Left lung (tissue), 10 donors: ENCODE measurements around the gene PKMYT1. TPM values are rescaled to one million over a fixed set of nuclear protein-coding genes. Genes with fewer than 3 reads are reported as not detected.

Experiments used
- ATAC-seq: fragments of 200-7000 bp; cut with Tn5 transposase; one replicate; pipeline ENCODE4 v1.9.1; 2020; ENCODE audit warnings: moderate library complexity
- DNase-seq, 4 donors: peaks; one replicate each; pipeline ENCODE4 v3.0.0-alpha.2; 2013 to 2020
- H3K27ac ChIP-seq, 2 donors: fragments of 200-600 bp; sonication (generic) in 1 of 2; one replicate each; pipeline versions ENCODE4 v1.5.0 to v1.8.0; 2020 to 2021
- H3K27me3 ChIP-seq, 2 donors: fragments of 200-600 bp; sonication (generic) in 1 of 2; one replicate each; pipeline versions ENCODE4 v1.5.0 to v1.8.0; 2020 to 2021
- H3K36me3 ChIP-seq, 2 donors: fragments of 200-600 bp; sonication (generic) in 1 of 2; one replicate each; pipeline versions ENCODE4 v1.5.0 to v1.8.0; 2020 to 2021
- H3K4me1 ChIP-seq, 2 donors: fragments of 200-600 bp; one replicate each; pipeline ENCODE4 v1.8.0; 2021
- H3K4me3 ChIP-seq, 2 donors: fragments of 200-600 bp; sonication (generic) in 1 of 2; one replicate each; pipeline versions ENCODE4 v1.5.0 to v1.8.0; 2020 to 2021; ENCODE audit warnings: mild to moderate bottlenecking in 1 of 2
- H3K9me3 ChIP-seq, 2 donors: fragments of 200-600 bp; sonication (generic) in 1 of 2; one replicate each; pipeline versions ENCODE4 v1.5.0 to v1.8.0; 2020 to 2021
- intact Hi-C, 2 donors: fragments of 100-400 bp; cut with DNase I; formaldehyde crosslinking; loops; one replicate each; pipeline versions ENCODE4 v1.11.2 to v1.14.2; 2022
- polyA plus RNA-seq, 6 donors: library from polyadenylated mRNA; unstranded; fragments of 120-200 nt; gene quantifications; one replicate each; pipeline ENCODE4 v1.2.1, GENCODE V29; 2013; ENCODE audit not compliant: insufficient read length in 6 of 6
- total RNA-seq, 2 donors: library from RNA; stranded (reverse); fragmentation: NEBNext Ultra II Directional; extraction: Animal tissue kit (Norgen Biotek cat#: 25700); gene quantifications; one replicate each; pipeline ENCODE4 v1.2.1, GENCODE V29; 2021
- TF ChIP-seq, protein P1 (sequence below), 2 donors: fragments of 200-600 bp; sonication (generic) in 1 of 2; IDR thresholded peaks; one replicate each; pipeline versions ENCODE4 v1.5.0 to v1.8.0; 2021; ENCODE audit warnings: antibody characterized with exemption in 2 of 2
- donor health status: DM: no; HTN: yes; CAD: no.
- donor health status: DM: no; HTN: no; CAD: no.

The PKMYT1 gene
- total and polyA plus RNA-seq, 8 donors, result 13.9 to 21.8 (median 17.2) TPM

DNA sequence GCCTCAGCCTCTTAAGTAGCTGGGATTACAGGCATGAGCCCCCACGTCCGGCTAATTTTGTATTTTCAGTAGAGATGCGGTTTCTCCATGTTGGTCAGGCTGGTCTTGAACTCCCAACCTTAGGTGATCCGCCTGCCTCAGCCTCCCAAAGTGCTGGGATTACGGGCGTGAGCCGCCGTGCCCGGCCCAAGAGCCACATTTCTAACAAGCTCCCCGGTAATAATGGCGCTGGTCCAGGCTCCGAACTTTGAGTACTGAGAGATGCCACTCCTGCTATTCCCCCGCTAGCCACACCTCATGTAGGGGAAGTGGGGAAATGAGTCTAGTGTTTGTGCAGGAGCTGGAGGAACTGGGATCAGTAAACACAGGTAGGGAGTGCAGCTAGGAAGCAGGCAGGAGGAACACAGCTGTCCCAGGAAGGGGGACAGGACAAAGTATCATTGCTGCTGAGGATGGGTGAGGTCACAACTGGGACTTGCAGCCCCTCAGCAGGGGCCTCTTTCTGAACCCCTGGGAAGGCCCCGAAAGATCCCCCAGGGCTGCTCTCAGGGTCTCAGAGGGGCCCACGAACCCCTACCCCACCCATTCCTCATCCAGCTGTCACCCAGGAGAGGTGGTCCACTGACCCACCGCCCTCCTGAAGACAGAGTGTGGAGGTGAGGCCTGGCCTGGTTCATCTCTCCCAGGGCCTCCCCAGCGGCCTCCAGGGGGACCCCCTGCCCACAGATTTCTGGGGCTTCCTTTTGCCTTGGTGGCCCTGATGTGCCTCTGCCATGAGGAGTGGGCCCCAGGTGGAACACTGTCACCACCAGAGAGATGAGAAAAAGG lies 19.8 kb downstream of the PKMYT1 start:
- Histone ChIP-seq H3K4me3 (no peak overlapping the region), H3K27ac (no peak overlapping the region), H3K9me3 (no peaks in the 10 kb centered on the region), H3K36me3 (no peaks in the 10 kb centered on the region), H3K27me3 (peaks cover 45 to 100% of the 10 kb centered on the region in 2 donors), H3K4me1 (peaks cover 18 to 45% of the 10 kb centered on the region in 2 donors)
- intact Hi-C loops, result no loop called here
- ATAC-seq (no peak), DNase-seq (no peak)
- TF ChIP-seq, protein P1, sequence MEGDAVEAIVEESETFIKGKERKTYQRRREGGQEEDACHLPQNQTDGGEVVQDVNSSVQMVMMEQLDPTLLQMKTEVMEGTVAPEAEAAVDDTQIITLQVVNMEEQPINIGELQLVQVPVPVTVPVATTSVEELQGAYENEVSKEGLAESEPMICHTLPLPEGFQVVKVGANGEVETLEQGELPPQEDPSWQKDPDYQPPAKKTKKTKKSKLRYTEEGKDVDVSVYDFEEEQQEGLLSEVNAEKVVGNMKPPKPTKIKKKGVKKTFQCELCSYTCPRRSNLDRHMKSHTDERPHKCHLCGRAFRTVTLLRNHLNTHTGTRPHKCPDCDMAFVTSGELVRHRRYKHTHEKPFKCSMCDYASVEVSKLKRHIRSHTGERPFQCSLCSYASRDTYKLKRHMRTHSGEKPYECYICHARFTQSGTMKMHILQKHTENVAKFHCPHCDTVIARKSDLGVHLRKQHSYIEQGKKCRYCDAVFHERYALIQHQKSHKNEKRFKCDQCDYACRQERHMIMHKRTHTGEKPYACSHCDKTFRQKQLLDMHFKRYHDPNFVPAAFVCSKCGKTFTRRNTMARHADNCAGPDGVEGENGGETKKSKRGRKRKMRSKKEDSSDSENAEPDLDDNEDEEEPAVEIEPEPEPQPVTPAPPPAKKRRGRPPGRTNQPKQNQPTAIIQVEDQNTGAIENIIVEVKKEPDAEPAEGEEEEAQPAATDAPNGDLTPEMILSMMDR (IDR thresholded peaks at IDR 0.05), result no peak

DNA sequence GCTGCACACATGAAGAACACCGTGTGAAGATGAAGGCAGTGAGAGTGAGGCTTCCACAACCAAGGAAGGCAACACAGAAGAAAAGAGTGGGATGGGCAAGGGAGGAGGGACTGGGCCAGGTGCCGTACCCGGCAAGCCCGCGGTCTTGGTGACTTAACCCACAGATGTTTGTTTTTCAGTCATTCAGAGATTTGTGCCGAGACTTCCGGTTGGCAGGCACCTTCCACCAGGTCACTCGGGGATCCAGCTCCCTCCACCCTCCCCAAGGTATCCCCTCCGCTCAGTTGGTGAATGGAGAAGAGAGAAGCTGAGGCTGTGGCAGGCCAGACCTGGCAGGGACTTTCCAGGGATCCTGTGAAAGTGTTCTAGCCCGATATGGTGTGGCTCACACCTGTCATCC lies 21.0 kb downstream of the PKMYT1 start:
- no peak for DNase-seq
- H3K27ac ChIP-seq, result no peak overlapping the region
- H3K27me3 ChIP-seq, result peaks cover 40 to 100% of the 10 kb centered on the region in 2 donors
- no peaks in the 10 kb centered on the region for H3K9me3 ChIP-seq
- peaks cover 10 to 35% of the 10 kb centered on the region in 2 donors for H3K4me1 ChIP-seq
- intact Hi-C loops, result no loop called here
- H3K4me3 ChIP-seq, result no peak overlapping the region
- TF ChIP-seq, protein P1 (IDR thresholded peaks at IDR 0.05), result no peak
- no peak for ATAC-seq
- no peaks in the 10 kb centered on the region for H3K36me3 ChIP-seq

DNA sequence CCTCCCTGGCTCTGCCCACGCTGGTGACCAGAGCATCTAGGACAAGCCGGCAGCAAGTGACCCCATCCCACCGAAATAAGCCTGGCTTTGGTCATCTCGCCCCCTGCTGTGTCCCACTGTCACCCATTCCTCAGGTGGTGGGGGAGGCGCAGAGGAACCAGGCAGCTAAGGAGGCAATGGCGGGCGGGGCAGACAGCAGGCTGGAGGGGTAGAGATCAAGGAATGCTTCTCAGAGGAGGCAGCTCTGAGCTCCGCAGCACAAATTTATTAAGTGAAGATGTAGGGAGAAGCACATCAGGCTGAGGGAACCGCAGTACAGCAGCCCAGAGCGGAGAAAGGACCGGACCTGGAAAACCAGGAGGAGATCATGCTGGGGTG lies 23.7 kb downstream of the PKMYT1 start:
- Histone ChIP-seq H3K9me3 (no peaks in the 10 kb centered on the region), H3K27ac (no peak overlapping the region), H3K36me3 (no peaks in the 10 kb centered on the region), H3K27me3 (peaks cover 15 to 82% of the 10 kb centered on the region in 2 donors), H3K4me3 (no peak overlapping the region), H3K4me1 (peaks cover 0 to 20% of the 10 kb centered on the region in 2 donors)
- TF ChIP-seq, protein P1 (IDR thresholded peaks at IDR 0.05), result no peak
- ATAC-seq, result no peak
- intact Hi-C loops, result no loop called here
- no peak for DNase-seq

DNA sequence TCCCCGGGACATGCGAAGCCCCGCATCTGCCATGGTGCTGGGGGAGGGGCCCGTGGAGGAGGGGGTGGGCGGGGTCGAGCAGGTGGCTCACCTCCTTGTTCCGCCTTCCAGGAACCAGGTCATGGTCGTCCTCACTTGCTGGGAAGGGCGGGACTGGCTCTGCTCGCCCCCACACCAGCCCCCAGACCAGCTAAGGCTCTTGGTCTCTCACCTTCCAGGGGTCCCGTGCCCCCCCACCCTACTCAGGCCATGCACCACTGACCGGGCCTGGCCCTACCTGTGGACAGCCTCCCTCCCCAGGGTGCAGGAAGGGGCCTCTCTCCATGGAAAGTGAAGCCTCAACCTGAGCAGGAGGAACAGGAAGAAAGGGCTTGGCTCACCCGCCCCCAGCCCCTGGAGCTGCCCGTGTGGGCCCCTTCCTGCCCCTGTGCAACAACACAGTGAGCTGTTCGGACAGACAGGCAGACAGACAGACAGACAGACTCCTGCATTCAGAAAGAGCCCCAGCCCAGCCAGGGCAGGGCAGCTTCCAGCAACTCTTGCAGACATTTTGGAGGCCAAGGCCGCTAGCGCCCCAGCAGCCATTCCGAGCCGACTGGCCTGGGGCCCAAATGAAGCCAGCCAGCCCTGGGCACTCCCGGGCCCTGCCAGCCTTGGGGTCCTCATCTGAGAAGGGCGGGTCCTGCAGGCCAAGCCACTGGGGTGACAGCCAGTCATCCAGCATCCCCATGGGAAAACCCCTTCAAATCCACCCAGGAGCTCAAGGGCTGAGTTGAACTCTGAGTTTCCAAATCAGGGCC lies 24.3 kb downstream of the PKMYT1 start:
- DNase-seq, result no peak
- intact Hi-C loops, result no loop called here
- ATAC-seq, result no peak
- Histone ChIP-seq H3K9me3 (no peaks in the 10 kb centered on the region), H3K27ac (no peak overlapping the region), H3K4me1 (peaks cover 0 to 17% of the 10 kb centered on the region in 2 donors), H3K27me3 (peaks cover 15 to 76% of the 10 kb centered on the region in 2 donors), H3K4me3 (no peak overlapping the region), H3K36me3 (no peaks in the 10 kb centered on the region)
- TF ChIP-seq, protein P1 (IDR thresholded peaks at IDR 0.05), result no peak

DNA sequence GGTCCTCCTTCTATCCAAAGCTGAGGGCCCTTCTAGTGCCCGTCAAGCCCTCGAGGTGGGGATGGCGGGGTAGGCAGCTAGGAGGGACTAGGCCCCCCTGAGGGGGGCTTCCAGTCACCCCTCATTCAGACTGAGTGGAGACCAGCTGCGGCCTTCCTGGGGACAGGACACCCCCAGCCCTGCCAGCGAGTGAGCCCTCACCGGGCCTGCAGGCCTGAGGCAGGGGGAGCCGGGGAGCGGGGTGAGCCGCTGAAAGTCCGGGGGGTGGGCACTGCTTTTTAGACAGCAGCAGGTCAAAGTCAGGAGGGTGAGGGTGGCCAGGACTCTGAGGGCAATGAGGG lies 24.8 kb downstream of the PKMYT1 start:
- no peak for ATAC-seq
- Histone ChIP-seq H3K27ac (no peak overlapping the region), H3K4me3 (no peak overlapping the region), H3K36me3 (peaks cover 0 to 4% of the 10 kb centered on the region in 2 donors), H3K4me1 (peaks cover 0 to 17% of the 10 kb centered on the region in 2 donors), H3K27me3 (peaks cover 15 to 70% of the 10 kb centered on the region in 2 donors), H3K9me3 (no peaks in the 10 kb centered on the region)
- TF ChIP-seq, protein P1 (IDR thresholded peaks at IDR 0.05), result no peak
- intact Hi-C loops, result no loop called here
- DNase-seq, result no peak
